ENCODE measurements around the gene BOD1L2. TPM values are rescaled to one million over a fixed set of nuclear protein-coding genes. Genes with fewer than 3 reads are reported as not detected.
A peak's percentile ranks its signal among the peaks of the same experiment; 100 is the strongest.

The BOD1L2 gene
- total and polyA plus RNA-seq, 2 of the 13 experiments (the other 11 are each of a cell fraction or from before 2014, with no cell fraction given) = not detected

GRCh38 chr18:57141208-57142129, 5.4 kb upstream of the BOD1L2 start (continued):
- TF ChIP-seq MLXIP (CRISPR knock-in tag; IDR thresholded peaks at IDR 0.05; ENCODE audit: borderline replicate concordance) (no peak), SP2 (CRISPR knock-in tag; IDR thresholded peaks at IDR 0.05) (no peak), ZNF883 (CRISPR knock-in tag; IDR thresholded peaks at IDR 0.05; ENCODE audit: not compliant biosample characterization) (no peak), SIX4 (CRISPR knock-in tag; IDR thresholded peaks at IDR 0.05) (no peak), ARNT2 (CRISPR knock-in tag; IDR thresholded peaks at IDR 0.05; ENCODE audit: low read depth) (no peak), ZFYVE20 (CRISPR knock-in tag; IDR thresholded peaks at IDR 0.05; ENCODE audit: borderline replicate concordance, low read depth) (no peak), KMT2A (CRISPR knock-in tag; IDR thresholded peaks at IDR 0.05) (no peak), RARA (CRISPR knock-in tag; IDR thresholded peaks at IDR 0.05) (peak; percentile 66), ZSCAN31 (CRISPR knock-in tag; IDR thresholded peaks at IDR 0.05; ENCODE audit: low read depth) (no peak), HOXA5 (CRISPR knock-in tag; IDR thresholded peaks at IDR 0.05) (peak; percentile 100), ATF5 (CRISPR knock-in tag; IDR thresholded peaks at IDR 0.05; ENCODE audit: low read depth) (no peak), ZNF776 (CRISPR knock-in tag; IDR thresholded peaks at IDR 0.05) (no peak), MTA1 (CRISPR knock-in tag; IDR thresholded peaks at IDR 0.05; ENCODE audit: borderline replicate concordance) (peak; percentile 87), RAD51 (IDR thresholded peaks at IDR 0.05; ENCODE audit: borderline replicate concordance) (no peak), EHMT2 (IDR thresholded peaks at IDR 0.05; ENCODE audit: borderline replicate concordance, low read depth, low read length) (no peak; the same call in 1 of the 2 replicates), SRY (CRISPR knock-in tag; IDR thresholded peaks at IDR 0.05) (no peak)
- TF ChIP-seq, protein P1, sequence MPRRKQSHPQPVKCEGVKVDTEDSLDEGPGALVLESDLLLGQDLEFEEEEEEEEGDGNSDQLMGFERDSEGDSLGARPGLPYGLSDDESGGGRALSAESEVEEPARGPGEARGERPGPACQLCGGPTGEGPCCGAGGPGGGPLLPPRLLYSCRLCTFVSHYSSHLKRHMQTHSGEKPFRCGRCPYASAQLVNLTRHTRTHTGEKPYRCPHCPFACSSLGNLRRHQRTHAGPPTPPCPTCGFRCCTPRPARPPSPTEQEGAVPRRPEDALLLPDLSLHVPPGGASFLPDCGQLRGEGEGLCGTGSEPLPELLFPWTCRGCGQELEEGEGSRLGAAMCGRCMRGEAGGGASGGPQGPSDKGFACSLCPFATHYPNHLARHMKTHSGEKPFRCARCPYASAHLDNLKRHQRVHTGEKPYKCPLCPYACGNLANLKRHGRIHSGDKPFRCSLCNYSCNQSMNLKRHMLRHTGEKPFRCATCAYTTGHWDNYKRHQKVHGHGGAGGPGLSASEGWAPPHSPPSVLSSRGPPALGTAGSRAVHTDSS (CRISPR knock-in tag; conservative IDR thresholded peaks at IDR 0.05) = no peak
- TF ChIP-seq, protein P2, sequence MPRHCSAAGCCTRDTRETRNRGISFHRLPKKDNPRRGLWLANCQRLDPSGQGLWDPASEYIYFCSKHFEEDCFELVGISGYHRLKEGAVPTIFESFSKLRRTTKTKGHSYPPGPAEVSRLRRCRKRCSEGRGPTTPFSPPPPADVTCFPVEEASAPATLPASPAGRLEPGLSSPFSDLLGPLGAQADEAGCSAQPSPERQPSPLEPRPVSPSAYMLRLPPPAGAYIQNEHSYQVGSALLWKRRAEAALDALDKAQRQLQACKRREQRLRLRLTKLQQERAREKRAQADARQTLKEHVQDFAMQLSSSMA (CRISPR knock-in tag; IDR thresholded peaks at IDR 0.05) = no peak
